Measurements from ENCODE around the gene CCDC187.

CCDC187 gene

DNA sequence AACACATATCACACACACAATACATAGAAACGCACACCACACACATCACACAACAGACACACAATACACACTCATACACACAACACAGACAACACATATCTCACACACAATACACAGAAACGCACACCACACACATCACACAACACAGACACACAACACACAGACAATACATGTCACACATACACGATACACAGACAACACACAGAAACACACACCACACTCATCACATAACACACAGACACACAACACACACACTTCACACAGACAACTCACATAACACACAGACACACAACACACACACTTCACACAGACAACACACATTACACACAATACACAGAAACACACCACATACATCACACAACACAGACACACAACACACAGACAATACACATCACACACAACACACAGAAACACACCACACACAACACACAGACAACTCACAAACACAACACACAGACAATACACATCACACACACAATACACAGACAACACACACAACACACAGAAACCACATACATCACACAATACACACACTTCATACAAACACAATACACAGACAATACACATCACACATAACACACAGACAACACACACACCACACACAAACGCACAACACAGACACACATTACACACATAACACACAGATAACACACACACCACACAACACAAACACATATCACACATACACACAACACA is 4.3 kb upstream of the CCDC187 start:
- Histone ChIP-seq H3K9me3 (ENCODE audit: control insufficient read depth, low read depth, low read length) (no peaks in the 10 kb centered on the region), H3K4me1 (ENCODE audit: control insufficient read depth, low read depth, low read length) (no peaks in the 10 kb centered on the region), H3K36me3 (ENCODE audit: control insufficient read depth, low read depth, low read length) (no peaks in the 10 kb centered on the region), H3K4me3 (ENCODE audit: low read length) (no peak overlapping the region), H3K27ac (ENCODE audit: low read length) (no peak overlapping the region), H3K27me3 (ENCODE audit: control insufficient read depth, insufficient read depth, low read length) (no peaks in the 10 kb centered on the region), H3K9ac (ENCODE audit: low read length) (no peak overlapping the region)

DNA sequence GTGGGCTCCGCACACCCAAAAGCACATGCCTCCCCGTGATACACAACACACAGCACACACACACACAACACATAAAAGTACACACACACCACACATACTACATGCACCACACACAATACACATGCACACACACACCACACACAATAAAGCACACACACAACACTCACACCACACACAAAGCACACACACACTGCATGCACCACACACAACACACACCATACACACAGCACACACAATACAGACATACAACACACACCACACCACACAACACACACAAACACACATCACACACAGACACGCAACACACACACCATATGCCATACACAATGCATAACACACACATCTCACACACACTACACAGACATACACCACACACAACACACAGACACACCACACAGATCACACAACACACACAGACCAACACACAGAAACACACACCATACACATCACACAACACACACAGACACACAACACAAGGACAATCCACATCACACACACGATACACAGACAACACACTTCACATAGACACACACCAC is 3.4 kb upstream of the CCDC187 start:
- H3K4me3 ChIP-seq (ENCODE audit: low read length), result no peak overlapping the region
- no peaks in the 10 kb centered on the region for H3K27me3 ChIP-seq (ENCODE audit: control insufficient read depth, insufficient read depth, low read length)
- H3K4me1 ChIP-seq (ENCODE audit: control insufficient read depth, low read depth, low read length), result no peaks in the 10 kb centered on the region
- H3K36me3 ChIP-seq (ENCODE audit: control insufficient read depth, low read depth, low read length), result no peaks in the 10 kb centered on the region
- H3K9me3 ChIP-seq (ENCODE audit: control insufficient read depth, low read depth, low read length), result no peaks in the 10 kb centered on the region
- H3K9ac ChIP-seq (ENCODE audit: low read length), result no peak overlapping the region
- H3K27ac ChIP-seq (ENCODE audit: low read length), result no peak overlapping the region

DNA sequence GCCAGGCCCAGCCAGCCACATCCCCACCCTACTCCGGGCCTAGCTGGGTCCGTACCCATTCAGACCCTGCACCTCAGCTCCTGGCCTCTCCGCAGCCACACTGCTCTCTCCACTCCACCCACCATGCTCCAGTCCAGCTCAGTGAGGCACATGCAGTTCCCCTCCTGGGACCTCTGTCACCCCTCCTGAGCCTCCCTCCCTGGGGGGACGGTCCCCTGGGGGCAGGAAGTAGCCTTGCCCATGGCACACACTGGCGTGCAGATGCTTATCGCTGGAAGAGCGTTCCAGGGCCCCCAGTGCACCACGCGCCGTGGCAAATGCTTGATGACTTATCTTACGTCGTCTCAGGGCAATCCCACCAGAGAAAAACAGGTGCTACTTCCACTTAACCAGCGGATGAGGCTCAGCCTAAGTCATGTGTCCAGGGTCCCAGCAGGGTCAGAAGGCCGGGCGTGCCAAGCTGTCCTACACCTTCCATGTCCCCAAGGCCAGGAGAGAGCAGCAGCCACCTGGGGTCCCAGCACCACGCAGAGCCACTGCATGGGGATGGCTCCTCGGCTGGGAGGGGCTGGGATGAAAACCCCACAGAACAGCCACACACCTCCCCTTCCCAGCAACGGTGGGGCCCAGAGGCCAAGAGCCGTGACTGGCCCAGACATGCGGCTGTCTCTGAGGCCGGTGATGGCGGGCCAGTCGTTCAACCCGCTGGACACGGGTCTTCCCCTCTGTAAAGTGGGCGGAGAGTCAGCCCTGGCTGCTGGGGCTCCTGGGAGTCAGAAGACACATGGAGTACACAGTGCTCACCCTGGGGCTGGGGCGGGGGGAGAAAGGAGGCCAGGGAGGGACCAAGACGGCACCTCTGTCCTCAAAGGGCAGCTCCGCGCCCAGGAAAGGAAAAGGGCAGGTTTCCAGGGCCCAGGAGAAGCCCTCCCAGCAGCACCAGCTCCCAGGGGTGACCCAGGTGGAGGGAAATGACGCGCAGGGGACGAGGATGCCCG is 2.6 kb upstream of the CCDC187 start:
- Histone ChIP-seq H3K36me3 (ENCODE audit: control insufficient read depth, low read depth, low read length) (no peaks in the 10 kb centered on the region), H3K9ac (ENCODE audit: low read length) (no peak overlapping the region), H3K27me3 (ENCODE audit: control insufficient read depth, insufficient read depth, low read length) (no peaks in the 10 kb centered on the region), H3K9me3 (ENCODE audit: control insufficient read depth, low read depth, low read length) (no peaks in the 10 kb centered on the region), H3K4me3 (ENCODE audit: low read length) (no peak overlapping the region), H3K27ac (ENCODE audit: low read length) (no peak overlapping the region), H3K4me1 (ENCODE audit: control insufficient read depth, low read depth, low read length) (no peaks in the 10 kb centered on the region)

DNA sequence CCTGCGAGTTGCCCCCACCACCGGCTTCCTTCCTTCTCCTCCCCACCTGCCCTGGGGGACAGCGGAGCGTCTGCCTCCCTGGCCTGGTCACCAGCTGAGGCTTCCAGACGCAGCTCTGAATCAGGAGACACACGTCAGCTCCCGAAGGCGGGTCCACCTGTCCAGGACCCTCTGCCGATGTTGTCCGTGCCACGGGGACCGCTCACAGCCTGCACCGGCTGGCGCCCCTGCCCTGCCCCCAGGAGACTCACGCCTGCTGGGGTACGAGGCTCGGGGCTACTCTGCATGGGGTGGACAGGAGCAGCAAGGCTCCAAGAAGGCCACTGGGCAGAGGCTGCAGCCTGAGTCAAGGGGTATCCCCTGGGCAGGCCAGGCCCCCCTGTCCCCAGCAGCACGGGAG is 1.9 kb upstream of the CCDC187 start:
- Histone ChIP-seq H3K9me3 (ENCODE audit: control insufficient read depth, low read depth, low read length) (no peaks in the 10 kb centered on the region), H3K4me3 (ENCODE audit: low read length) (no peak overlapping the region), H3K9ac (ENCODE audit: low read length) (no peak overlapping the region), H3K27me3 (ENCODE audit: control insufficient read depth, insufficient read depth, low read length) (no peaks in the 10 kb centered on the region), H3K36me3 (ENCODE audit: control insufficient read depth, low read depth, low read length) (no peaks in the 10 kb centered on the region), H3K27ac (ENCODE audit: low read length) (no peak overlapping the region), H3K4me1 (ENCODE audit: control insufficient read depth, low read depth, low read length) (no peaks in the 10 kb centered on the region)

DNA sequence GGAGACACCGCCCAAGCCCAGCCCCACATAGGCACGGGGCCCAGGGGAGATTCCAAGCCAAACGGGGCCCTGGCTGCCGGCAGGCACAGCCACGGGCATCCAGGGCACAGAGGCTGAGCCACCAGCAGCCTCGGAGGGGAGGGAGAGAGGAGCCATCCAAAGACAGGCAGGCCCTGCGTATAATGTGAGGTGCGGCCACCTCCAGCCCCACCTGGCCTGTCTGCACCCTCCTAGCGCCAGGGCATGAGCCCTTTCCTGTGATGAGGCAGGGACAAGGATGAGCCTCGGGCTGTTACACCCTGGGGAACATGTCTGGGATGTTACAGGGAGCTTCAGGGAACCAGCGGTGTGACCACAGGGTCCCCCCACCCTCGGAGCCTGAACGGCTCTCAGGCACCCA is 1.1 kb upstream of the CCDC187 start:
- Histone ChIP-seq H3K9me3 (ENCODE audit: control insufficient read depth, low read depth, low read length) (no peaks in the 10 kb centered on the region), H3K36me3 (ENCODE audit: control insufficient read depth, low read depth, low read length) (no peaks in the 10 kb centered on the region), H3K27ac (ENCODE audit: low read length) (no peak overlapping the region), H3K4me3 (ENCODE audit: low read length) (no peak overlapping the region), H3K4me1 (ENCODE audit: control insufficient read depth, low read depth, low read length) (no peaks in the 10 kb centered on the region), H3K27me3 (ENCODE audit: control insufficient read depth, insufficient read depth, low read length) (no peaks in the 10 kb centered on the region), H3K9ac (ENCODE audit: low read length) (no peak overlapping the region)

DNA sequence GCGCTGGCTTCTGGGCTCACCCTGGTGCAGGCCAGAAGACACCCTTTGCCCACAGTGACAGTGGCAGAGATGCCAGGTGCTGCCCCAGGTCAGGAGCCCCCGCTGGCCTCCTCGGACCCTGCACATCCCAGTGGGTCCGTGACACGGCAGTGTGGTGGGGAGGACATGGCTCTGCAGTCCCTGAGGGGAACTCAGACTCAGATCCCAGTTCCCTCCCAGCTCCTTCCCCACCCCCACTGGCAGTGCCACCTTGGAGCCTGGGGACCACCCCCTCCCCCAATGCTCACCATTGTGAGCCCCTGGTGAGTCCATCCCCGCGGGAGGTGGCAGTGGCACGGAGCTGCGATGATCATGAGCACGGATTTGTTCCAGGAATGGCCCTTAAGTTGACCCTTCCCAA is 562 bp upstream of the CCDC187 start:
- H3K4me3 ChIP-seq (ENCODE audit: low read length), result no peak overlapping the region
- H3K27ac ChIP-seq (ENCODE audit: low read length), result no peak overlapping the region
- no peaks in the 10 kb centered on the region for H3K4me1 ChIP-seq (ENCODE audit: control insufficient read depth, low read depth, low read length)
- H3K36me3 ChIP-seq (ENCODE audit: control insufficient read depth, low read depth, low read length), result no peaks in the 10 kb centered on the region
- no peak overlapping the region for H3K9ac ChIP-seq (ENCODE audit: low read length)
- no peaks in the 10 kb centered on the region for H3K9me3 ChIP-seq (ENCODE audit: control insufficient read depth, low read depth, low read length)
- no peaks in the 10 kb centered on the region for H3K27me3 ChIP-seq (ENCODE audit: control insufficient read depth, insufficient read depth, low read length)

DNA sequence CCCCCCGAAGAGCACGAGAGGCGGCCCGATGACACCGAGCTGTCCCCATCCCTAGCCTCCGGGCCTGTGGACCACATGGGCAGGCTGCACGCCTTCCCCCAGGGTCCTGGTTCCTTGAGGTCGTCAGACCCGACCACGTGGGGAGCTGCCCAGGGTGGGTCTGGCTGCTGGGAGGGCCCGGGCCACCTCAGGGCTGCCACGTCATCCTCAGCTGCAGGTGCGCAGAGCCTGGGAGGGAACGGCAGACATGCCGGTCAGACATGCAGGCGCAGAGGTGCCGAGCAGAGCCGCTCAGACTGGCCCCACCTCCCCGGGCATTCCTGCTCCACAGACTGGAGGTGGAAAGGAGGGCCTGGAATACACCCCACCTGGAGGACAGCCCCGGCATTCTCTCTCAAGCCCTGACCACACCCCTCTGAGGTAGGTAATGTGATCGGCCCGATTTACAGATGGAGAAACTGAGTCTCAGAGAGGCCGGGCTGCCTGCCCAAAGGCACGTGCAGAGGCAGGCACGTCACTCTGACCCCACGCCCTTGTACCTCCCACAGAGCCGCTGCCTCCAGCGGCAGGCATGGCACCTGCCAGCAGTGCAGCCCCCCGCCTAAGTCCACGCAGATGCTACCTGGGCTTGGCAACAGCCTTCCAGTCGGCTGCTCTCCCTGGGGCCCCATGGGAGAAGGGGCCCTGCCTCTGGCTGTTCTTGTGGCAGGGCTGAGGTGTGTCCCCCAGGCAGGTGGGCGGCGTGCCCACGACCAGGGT is 649 bp downstream of the CCDC187 start:
- Histone ChIP-seq H3K9me3 (ENCODE audit: control insufficient read depth, low read depth, low read length) (no peaks in the 10 kb centered on the region), H3K27me3 (ENCODE audit: control insufficient read depth, insufficient read depth, low read length) (no peaks in the 10 kb centered on the region), H3K27ac (ENCODE audit: low read length) (no peak overlapping the region), H3K4me1 (ENCODE audit: control insufficient read depth, low read depth, low read length) (no peaks in the 10 kb centered on the region), H3K36me3 (ENCODE audit: control insufficient read depth, low read depth, low read length) (no peaks in the 10 kb centered on the region), H3K9ac (ENCODE audit: low read length) (no peak overlapping the region), H3K4me3 (ENCODE audit: low read length) (no peak overlapping the region)

DNA sequence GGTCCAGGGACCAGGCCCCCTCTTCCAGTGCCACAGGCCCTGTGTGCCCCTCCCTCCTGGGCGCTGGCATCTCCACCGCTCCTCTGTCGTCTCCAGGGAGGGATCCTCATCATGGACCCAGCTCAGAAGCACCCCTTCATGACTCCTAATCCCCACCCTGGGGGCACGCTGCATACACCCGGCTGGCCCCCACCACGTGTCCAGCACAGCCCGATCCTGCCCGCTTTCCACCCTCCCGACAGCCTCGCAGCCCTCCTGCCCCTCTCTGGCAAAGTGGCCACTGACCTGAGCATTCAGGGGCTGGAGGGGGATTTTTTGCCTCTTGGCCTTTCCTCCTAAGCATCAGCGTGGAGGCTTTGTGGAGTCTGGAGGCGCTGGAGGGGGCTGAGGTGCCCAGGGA is 1.4 kb downstream of the CCDC187 start:
- no peaks in the 10 kb centered on the region for H3K9me3 ChIP-seq (ENCODE audit: control insufficient read depth, low read depth, low read length)
- no peak overlapping the region for H3K27ac ChIP-seq (ENCODE audit: low read length)
- H3K36me3 ChIP-seq (ENCODE audit: control insufficient read depth, low read depth, low read length), result no peaks in the 10 kb centered on the region
- H3K9ac ChIP-seq (ENCODE audit: low read length), result no peak overlapping the region
- no peaks in the 10 kb centered on the region for H3K4me1 ChIP-seq (ENCODE audit: control insufficient read depth, low read depth, low read length)
- no peak overlapping the region for H3K4me3 ChIP-seq (ENCODE audit: low read length)
- H3K27me3 ChIP-seq (ENCODE audit: control insufficient read depth, insufficient read depth, low read length), result no peaks in the 10 kb centered on the region

DNA sequence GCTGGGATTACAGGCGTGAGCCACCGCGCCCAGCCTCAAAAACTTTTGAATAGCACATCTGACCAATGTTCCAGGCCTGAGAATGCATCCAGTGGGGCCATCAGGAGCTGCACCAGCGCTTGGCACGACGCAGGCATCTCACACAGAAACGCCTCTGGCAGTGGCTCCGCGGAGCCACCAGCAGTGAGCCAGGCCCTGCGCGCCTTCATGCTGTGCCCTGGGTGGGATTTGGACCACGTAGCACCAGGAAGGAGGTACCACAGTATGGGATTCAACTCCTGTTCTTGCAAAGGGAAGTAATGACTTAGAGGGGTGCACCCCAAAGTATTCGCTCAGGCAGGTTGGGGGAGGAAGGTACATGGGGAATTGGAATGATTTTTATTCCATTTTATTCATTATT is 3.0 kb downstream of the CCDC187 start:
- no peak overlapping the region for H3K9ac ChIP-seq (ENCODE audit: low read length)
- H3K4me1 ChIP-seq (ENCODE audit: control insufficient read depth, low read depth, low read length), result no peaks in the 10 kb centered on the region
- no peaks in the 10 kb centered on the region for H3K36me3 ChIP-seq (ENCODE audit: control insufficient read depth, low read depth, low read length)
- H3K27me3 ChIP-seq (ENCODE audit: control insufficient read depth, insufficient read depth, low read length), result no peaks in the 10 kb centered on the region
- H3K27ac ChIP-seq (ENCODE audit: low read length), result no peak overlapping the region
- H3K9me3 ChIP-seq (ENCODE audit: control insufficient read depth, low read depth, low read length), result no peaks in the 10 kb centered on the region
- H3K4me3 ChIP-seq (ENCODE audit: low read length), result no peak overlapping the region

DNA sequence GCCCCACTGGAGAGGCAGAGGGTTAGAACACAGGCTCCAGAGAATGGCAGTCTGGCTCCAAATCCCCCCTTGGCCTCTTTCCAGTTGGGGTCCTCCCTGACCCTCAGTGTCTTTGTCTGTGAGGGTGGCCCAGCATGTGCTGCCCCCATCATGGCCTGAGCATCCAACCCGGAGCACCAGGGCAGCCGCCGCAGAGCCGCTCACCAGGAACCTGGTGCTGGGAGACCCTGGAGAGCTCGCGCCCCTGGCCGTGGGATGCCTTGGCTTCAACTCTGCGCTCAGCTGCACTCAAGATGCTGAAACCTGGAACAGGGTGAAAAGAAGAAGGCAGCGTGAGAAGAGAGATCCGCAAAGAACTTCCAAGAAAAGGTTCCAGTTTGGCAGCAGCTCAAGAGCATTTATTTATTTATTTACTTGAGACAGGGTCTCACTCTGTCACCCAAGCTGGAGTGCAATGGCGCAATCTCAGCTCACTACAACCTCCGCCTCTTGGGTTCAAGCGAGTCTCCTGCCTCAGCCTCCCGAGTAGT is 3.8 kb downstream of the CCDC187 start:
- Histone ChIP-seq H3K4me1 (ENCODE audit: control insufficient read depth, low read depth, low read length) (no peaks in the 10 kb centered on the region), H3K4me3 (ENCODE audit: low read length) (no peak overlapping the region), H3K27me3 (ENCODE audit: control insufficient read depth, insufficient read depth, low read length) (no peaks in the 10 kb centered on the region), H3K9me3 (ENCODE audit: control insufficient read depth, low read depth, low read length) (no peaks in the 10 kb centered on the region), H3K9ac (ENCODE audit: low read length) (no peak overlapping the region), H3K27ac (ENCODE audit: low read length) (no peak overlapping the region), H3K36me3 (ENCODE audit: control insufficient read depth, low read depth, low read length) (no peaks in the 10 kb centered on the region)

DNA sequence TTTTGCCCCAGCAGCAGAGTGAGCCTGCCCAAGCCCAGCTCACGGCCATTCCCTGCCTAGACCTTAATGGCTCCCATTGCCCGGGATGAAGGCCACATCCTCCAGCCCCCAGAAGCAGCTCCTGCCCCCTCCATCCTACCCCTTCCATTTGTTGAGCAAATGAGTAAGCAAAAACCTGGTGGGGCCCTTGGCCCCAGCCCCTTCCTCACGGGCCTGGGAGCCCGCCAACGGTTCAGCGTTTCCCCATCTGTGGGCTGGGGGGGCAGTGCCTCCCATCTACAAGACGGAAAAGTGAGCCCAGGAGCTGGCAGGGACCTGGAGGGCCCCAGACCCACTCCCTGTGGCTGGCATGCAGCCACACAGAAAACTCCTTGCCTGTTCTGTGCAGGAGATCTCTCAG is 4.4 kb downstream of the CCDC187 start:
- Histone ChIP-seq H3K4me3 (ENCODE audit: low read length) (no peak overlapping the region), H3K4me1 (ENCODE audit: control insufficient read depth, low read depth, low read length) (no peaks in the 10 kb centered on the region), H3K27me3 (ENCODE audit: control insufficient read depth, insufficient read depth, low read length) (no peaks in the 10 kb centered on the region), H3K36me3 (ENCODE audit: control insufficient read depth, low read depth, low read length) (no peaks in the 10 kb centered on the region), H3K27ac (ENCODE audit: low read length) (no peak overlapping the region), H3K9ac (ENCODE audit: low read length) (no peak overlapping the region), H3K9me3 (ENCODE audit: control insufficient read depth, low read depth, low read length) (no peaks in the 10 kb centered on the region)

Measured in iPS-18a (cell line).